Right renal cortex interstitium (tissue), 3 donors: ENCODE measurements around the gene NKIRAS2. TPM values are rescaled to one million over a fixed set of nuclear protein-coding genes. Genes with fewer than 3 reads are reported as not detected.

Experiments used
- DNase-seq, 3 donors: peaks; one replicate each; pipeline ENCODE4 v3.0.0-alpha.2; 2013; ENCODE audit warnings: low read depth in 3 of 3, low spot score in 2 of 3
- polyA plus RNA-seq, 3 donors: library from polyadenylated mRNA; unstranded; fragments of 120-200 nt; gene quantifications; one replicate each; pipeline ENCODE4 v1.2.1, GENCODE V29; 2013; ENCODE audit not compliant: insufficient read length in 3 of 3

The NKIRAS2 gene
- polyA plus RNA-seq, 3 donors = 42.9 to 49.9 (median 49.0) TPM

- DNase-seq = no peak
Observed at GRCh38 chr17:42053731-42054500, 34.0 kb downstream of the NKIRAS2 start.

- no peak for DNase-seq
Observed at GRCh38 chr17:42055027-42055426, 35.1 kb downstream of the NKIRAS2 start.

DNA sequence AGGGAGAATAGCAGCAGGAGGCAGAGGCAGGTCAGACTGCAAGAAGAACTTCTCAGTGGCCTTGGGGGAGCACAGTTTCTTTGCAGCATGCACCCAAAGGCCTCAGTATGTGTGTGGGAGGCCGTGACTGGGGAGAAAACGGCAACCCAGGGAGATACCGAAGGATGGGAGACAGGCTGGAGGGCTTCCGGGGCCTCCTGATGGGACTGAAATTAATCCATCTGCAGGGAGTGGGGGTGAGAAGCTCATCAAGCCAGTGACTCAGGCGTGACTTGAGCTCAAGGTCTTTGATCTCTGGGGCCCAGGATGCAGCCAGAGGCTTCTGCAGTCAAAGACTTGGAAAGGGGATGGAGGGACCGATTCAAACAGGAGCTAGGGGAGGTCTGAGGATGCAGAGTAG, 35.6 kb downstream of the NKIRAS2 start:
- peak in 1 of 3 donors; percentile 51 for DNase-seq

DNA sequence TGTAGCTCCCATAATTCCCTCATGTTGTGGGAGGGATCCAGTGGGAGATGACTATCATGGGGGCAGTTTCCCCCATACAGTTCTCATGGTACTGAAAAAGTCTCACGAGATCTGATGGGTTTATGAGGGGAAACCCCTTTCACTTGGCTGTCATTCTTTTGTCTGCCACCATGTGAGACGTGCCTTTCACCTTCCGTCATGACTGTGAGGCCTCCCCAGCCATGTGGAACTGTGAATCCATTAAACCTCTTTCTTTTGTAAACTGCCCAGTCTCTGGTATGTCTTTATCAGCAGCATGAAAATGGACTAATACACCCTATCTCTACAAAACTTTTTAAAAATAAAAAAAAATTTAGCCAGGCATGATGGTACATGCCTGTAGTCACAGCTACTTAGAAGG, 36.7 kb downstream of the NKIRAS2 start:
- DNase-seq = no peak

GRCh38 chr17:42058063-42058462, 38.2 kb downstream of the NKIRAS2 start:
- DNase-seq = no peak

- DNase-seq = no peak
Observed at GRCh38 chr17:42059815-42060214, 39.9 kb downstream of the NKIRAS2 start.

GRCh38 chr17:42060231-42060630, 40.3 kb downstream of the NKIRAS2 start:
- no peak for DNase-seq

GRCh38 chr17:42061646-42062487, 42.0 kb downstream of the NKIRAS2 start:
- no peak for DNase-seq

- no peak for DNase-seq
Observed at GRCh38 chr17:42062681-42063080, 42.8 kb downstream of the NKIRAS2 start.

DNA sequence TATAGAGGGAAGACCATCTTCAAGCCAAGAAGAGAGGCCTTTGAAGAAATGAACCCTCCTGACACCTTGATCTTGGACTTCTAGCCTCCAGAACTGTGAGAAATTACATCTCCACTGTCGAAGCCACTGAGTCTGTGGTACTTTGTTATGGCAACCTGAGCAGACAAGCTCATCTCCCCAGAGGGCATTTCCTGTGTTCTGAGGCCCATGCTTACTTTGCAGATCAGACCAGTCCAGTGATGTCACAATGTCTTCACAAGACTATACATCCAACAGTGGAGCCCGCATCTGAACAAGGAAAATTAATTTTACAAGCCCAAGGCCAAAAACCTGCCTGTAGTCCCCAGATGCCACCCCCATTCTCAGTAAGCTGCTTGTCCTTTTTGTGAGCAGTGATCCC, 45.3 kb downstream of the NKIRAS2 start:
- DNase-seq = no peak

DNA sequence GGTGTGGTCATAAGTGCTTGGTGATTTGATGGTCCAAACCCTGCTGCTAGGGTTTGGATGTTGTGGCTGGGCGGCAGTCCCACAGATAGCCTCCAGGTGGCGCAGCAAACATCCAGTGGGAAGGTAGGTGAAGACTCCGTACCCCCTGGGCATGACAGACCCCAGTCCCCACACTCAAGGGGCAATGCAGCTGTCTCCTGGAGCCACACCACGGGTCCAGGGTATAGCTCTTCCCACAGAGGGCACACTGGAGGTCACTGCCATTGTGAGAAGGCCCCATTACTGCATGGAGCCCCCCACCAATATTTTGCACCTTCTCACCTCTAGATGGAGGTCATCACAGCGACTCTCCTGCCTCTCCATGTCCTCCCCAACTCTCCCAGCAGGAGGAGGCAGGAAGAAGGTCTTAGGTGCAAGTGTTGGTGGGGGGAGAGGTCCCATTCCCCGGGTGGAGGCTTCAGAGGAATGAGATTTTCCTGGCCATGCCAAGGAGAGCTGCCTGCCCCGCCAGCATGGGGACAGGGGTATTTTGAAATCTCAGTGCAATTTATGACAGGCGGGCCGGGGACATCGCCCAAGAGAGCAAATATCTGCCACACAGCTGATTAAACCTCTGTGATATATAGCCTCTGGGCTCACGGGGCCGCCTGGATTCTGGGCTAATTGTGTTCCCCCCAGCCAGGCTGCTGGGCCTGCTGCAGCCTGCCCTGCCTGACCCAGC, 47.6 kb downstream of the NKIRAS2 start:
- DNase-seq = no peak

DNA sequence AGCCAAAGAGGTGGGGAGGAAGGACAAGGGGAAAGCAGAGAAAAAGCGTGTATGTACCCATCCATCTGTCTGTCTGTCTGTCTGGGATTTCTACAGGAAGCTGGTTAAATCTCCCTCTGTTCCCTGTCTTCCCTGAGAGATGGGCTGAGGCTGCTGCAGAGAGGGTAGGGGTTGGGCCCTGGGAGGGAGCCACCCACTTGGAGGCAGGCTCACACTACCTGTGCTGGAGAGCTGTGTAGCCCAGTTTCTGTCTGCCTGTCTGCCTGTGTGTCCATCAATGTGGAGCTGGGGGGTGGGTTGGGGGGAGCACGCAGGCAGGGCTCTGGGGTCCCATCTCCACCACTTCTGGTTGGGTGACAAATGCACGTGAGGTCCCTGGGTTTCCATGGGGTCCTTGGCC, 49.1 kb downstream of the NKIRAS2 start:
- DNase-seq = no peak

DNA sequence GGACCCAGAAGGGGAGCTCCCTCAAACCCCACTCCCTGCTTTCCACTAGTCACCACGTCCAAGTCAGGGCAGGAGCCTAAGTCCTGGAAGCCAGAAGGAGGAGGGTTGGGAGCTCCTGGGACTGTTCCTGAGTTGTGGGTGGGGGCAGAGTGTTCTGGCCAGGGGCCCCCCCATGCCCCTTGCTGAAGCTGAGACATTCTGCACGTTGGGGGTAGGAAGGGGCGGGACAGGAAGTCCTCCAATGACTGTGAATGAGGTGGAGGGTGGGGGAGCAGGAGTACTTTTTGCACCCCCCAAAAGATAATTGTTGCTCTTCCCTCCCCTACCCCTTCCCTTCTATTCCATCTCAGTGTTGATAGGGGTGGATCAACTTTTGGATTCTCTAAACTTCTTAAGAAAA, 51.9 kb downstream of the NKIRAS2 start:
- no peak for DNase-seq

- no peak for DNase-seq
Observed at GRCh38 chr17:42072323-42073187, 52.7 kb downstream of the NKIRAS2 start.

Other genes with a start within 250 kb of the NKIRAS2 start
- gene JUP, start 233.4 kb upstream of the NKIRAS2 start, polyA plus RNA-seq = 100 to 1,000 TPM; 170 to 196 (median 178) TPM
- gene P3H4, start 208.1 kb upstream of the NKIRAS2 start, polyA plus RNA-seq = 10 to 100 TPM; 32.8 to 40.6 (median 39.3) TPM
- gene FKBP10, start 207.1 kb upstream of the NKIRAS2 start, polyA plus RNA-seq = 100 to 1,000 TPM; 123 to 139 (median 125) TPM
- 100 to 1,000 TPM in 2 of 3 donors, 10 to 100 TPM in 1; 99.0 to 122 (median 108) TPM for gene NT5C3B, start 183.9 kb upstream of the NKIRAS2 start, polyA plus RNA-seq
- gene KLHL10, start 182.3 kb upstream of the NKIRAS2 start, polyA plus RNA-seq = under 1 TPM; 0.17 to 0.28 (median 0.24) TPM
- gene KLHL11, start 154.7 kb upstream of the NKIRAS2 start, polyA plus RNA-seq = 10 to 100 TPM in 1 of 3 donors, 1 to 10 TPM in 2; 8.2 to 10.5 (median 9.5) TPM
- gene ACLY, start 101.1 kb upstream of the NKIRAS2 start, polyA plus RNA-seq = 10 to 100 TPM; 80.8 to 94.8 (median 86.0) TPM
- 1 to 10 TPM; 5.5 to 6.9 (median 6.5) TPM for gene ODAD4, start 89.5 kb upstream of the NKIRAS2 start, polyA plus RNA-seq
- 10 to 100 TPM; 58.1 to 62.3 (median 60.6) TPM for gene CNP, start 53.3 kb upstream of the NKIRAS2 start, polyA plus RNA-seq
- 100 to 1,000 TPM; 150 to 173 (median 163) TPM for gene DNAJC7, start 2.7 kb upstream of the NKIRAS2 start, polyA plus RNA-seq
- 1 to 10 TPM; 3.1 to 3.2 (median 3.2) TPM for gene C17orf113, start 30.5 kb downstream of the NKIRAS2 start, polyA plus RNA-seq
- gene ZNF385C, start 78.4 kb downstream of the NKIRAS2 start, polyA plus RNA-seq = 1 to 10 TPM; 4.5 to 7.8 (median 6.1) TPM
- 1 to 10 TPM; 6.9 to 8.6 (median 7.4) TPM for gene DHX58, start 92.6 kb downstream of the NKIRAS2 start, polyA plus RNA-seq
- gene KAT2A, start 101.3 kb downstream of the NKIRAS2 start, polyA plus RNA-seq = 10 to 100 TPM; 52.3 to 57.6 (median 55.0) TPM
- gene HSPB9, start 102.7 kb downstream of the NKIRAS2 start, polyA plus RNA-seq = under 1 TPM; 0.14 to 0.17 (median 0.17) TPM
- gene RAB5C, start 134.9 kb downstream of the NKIRAS2 start, polyA plus RNA-seq = 100 to 1,000 TPM; 121 to 138 (median 125) TPM
- not detected for gene KCNH4, start 161.1 kb downstream of the NKIRAS2 start, polyA plus RNA-seq
- gene HCRT, start 165.4 kb downstream of the NKIRAS2 start, polyA plus RNA-seq = not detected
- 10 to 100 TPM; 10.2 to 15.1 (median 14.2) TPM for gene GHDC, start 174.4 kb downstream of the NKIRAS2 start, polyA plus RNA-seq